ENCODE data around the gene MRPS9.
A peak's percentile ranks its signal among the peaks of the same experiment; 100 is the strongest.

Gene MRPS9

DNA sequence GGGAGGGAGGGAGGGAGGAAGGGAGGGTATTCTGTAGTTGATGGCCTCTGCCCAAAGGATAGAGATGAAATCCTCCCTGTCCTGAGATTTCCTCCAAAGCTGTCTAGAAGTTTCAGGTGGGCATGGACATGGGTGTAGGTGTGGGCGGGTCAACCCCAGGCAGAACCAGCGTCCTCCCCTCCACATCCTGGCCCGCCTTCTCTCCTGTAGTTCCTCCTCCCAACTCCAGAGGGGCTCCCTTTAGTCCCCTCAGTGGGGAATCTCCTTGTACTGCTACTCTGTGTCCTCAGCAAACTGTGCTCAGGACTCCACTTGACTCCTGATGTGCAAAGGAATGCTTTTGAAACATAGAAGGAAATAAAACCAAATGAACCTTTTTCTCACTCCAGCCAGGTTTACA, 88.1 kb downstream of the MRPS9 start:
- H3K4me1 Mint-ChIP-seq: peaks cover 16% of the 10 kb centered on the region
- ATAC-seq (no peak), DNase-seq (ENCODE audit: low spot score in 2 of 2) (no peak)
- no peak overlapping the region for H3K4me3 Mint-ChIP-seq
- no peaks in the 10 kb centered on the region for H3K9me3 Mint-ChIP-seq
- H3K27ac Mint-ChIP-seq: no peak overlapping the region
- no peaks in the 10 kb centered on the region for H3K36me3 Mint-ChIP-seq

DNA sequence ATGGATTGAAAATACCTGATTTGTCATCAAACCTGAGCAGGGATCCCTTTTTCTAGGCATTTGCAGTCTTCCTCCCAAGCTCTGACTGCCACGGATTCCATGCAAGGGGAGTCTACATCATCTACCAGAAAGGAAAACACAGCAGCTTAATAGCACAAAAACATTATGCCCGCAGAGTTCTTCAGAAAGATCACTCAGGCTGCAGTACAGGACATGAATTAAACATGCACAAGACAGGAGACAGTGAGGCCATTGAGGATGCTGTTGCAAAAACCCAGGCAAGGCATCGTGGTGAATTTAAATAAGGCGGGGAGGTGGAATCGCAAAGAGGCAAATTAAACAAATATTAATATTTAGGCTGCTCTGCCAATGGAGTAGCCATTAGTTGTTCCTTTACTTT, 88.5 kb downstream of the MRPS9 start:
- Mint-ChIP-seq H3K36me3 (no peaks in the 10 kb centered on the region), H3K4me3 (no peak overlapping the region), H3K9me3 (no peaks in the 10 kb centered on the region), H3K27ac (no peak overlapping the region), H3K4me1 (peaks cover 16% of the 10 kb centered on the region)
- no peak for ATAC-seq
- DNase-seq (ENCODE audit: low spot score in 2 of 2): no peak

DNA sequence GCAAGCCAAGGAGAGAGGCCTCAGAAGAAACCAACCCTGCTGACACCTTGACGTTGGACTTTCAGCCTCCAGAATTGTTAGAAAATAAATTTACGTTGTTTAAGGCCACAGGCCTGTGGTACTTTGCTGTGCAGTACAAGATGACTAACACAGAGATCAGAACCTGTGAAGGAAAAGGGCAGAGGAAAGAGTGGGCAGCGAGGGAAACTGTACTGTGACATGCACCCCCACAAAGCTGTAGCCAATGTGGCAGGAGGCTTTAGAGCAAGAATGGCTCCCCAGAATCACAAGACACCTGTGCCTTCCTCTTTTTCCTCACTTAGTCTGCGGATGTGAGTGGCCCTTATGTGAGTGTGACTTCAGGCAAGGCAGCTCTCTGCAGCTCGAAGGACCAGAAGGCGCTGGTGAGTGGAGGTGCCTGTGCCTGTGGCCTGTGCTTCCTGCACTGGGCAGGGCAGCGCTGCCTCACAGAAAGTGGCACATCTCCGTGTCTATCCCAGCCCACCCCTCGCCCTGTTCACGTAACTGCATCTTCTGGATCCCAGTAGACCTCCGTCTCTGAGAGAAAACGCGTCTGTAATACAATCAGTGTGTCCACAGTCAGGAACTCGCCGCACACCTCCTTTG, 89.5 kb downstream of the MRPS9 start:
- H3K27ac Mint-ChIP-seq: no peak overlapping the region
- ATAC-seq: peak; percentile 91

DNA sequence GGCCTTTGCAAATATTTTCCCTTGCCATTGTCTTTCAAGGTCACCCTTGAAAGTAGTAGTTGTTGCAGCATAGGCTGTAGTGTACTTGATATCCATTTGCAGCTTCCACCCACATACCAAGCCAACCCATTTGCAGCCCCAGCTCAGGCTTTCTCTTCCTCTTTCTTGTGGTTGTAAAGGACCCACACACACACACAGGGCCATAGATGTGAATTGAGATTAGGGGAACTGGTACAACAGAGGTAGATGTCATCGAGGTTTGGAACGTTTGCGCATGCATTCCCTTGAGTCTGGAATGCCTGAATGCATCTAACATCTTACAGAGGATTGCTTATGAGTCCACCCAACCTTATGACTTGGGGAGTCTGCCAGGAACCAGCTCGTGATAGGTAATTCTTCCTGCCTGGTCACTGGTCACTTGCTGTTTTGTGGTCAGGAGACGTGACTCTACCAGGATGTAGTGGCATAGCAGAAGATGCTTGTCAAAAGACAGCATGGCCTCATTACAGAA, 91.9 kb downstream of the MRPS9 start:
- no peaks in the 10 kb centered on the region for H3K36me3 Mint-ChIP-seq
- H3K4me3 Mint-ChIP-seq: no peak overlapping the region
- H3K27ac Mint-ChIP-seq: no peak overlapping the region
- peaks cover 16% of the 10 kb centered on the region for H3K4me1 Mint-ChIP-seq
- DNase-seq (ENCODE audit: low spot score in 2 of 2): no peak
- peak; percentile 16 for ATAC-seq
- no peaks in the 10 kb centered on the region for H3K9me3 Mint-ChIP-seq

More for the DNA sequence above, 89.5 kb downstream of the MRPS9 start:
- Mint-ChIP-seq H3K36me3 (no peaks in the 10 kb centered on the region), H3K4me1 (peaks cover 16% of the 10 kb centered on the region), H3K9me3 (no peaks in the 10 kb centered on the region), H3K4me3 (no peak overlapping the region)
- peak in 1 of 2 donors; percentile 3 for DNase-seq (ENCODE audit: low spot score in 2 of 2)

DNA sequence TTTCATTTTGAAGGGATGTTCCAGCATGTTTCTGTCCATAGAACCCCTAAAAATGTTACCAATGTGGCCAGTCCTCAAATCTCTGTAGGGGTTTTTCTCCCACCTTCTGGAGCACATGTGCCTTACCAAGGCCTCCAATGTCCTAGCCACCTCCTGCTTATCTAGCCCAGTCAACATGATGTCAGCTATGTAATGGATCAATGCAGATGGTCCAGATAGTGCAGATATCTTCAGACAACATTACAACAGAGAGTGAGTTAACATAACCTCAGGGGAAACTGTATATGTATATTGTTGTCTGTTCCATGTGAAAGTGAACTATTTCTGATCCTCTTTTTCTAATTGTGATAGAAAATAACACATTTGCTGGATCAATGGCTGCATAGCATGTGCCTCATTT, 92.7 kb downstream of the MRPS9 start:
- Mint-ChIP-seq H3K36me3 (no peaks in the 10 kb centered on the region), H3K9me3 (no peaks in the 10 kb centered on the region), H3K27ac (no peak overlapping the region), H3K4me1 (peaks cover 16% of the 10 kb centered on the region), H3K4me3 (no peak overlapping the region)
- DNase-seq (ENCODE audit: low spot score in 2 of 2): no peak
- no peak for ATAC-seq

DNA sequence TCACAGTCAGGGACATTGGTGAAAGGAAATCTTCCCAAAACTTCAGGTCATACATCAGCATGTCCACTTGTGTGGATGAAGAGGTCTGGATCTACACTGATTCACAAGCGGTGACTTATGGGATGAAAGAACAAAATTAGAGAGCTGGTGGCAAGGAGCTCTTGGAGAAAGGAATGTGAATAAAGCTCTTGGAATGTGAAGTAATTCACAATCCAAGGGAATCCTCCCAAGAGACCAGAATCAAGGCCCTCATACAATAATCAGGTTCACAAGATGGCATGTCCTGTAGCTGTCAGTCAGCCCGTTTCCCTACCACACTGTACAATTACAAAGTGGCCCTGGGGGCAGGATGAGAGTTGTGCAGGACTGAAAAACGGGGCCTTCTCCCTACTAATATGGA, 96.2 kb downstream of the MRPS9 start:
- DNase-seq (ENCODE audit: low spot score in 2 of 2): no peak

DNA sequence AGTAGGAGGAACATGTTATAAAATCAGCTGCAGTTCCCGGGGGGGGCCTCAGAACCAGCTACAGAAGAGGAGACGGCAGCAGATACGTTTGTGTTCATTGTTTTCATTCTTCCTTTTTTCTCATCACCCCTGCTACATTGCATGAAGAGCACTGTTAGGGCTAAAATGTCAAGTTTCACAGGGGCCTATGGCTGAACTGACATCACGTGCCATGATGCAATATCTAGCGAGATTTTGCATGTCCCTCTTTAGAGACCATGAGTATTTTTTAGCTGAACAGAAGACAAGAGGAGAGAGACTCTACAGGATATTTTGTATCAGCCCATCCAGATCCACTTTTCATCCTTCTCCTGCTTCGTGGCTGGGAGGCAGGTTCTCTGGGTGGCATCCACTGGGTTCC, 97.6 kb downstream of the MRPS9 start:
- no peaks in the 10 kb centered on the region for H3K4me1 Mint-ChIP-seq
- ATAC-seq (no peak), DNase-seq (ENCODE audit: low spot score in 2 of 2) (no peak)
- H3K27ac Mint-ChIP-seq: no peak overlapping the region
- H3K36me3 Mint-ChIP-seq: no peaks in the 10 kb centered on the region
- no peak overlapping the region for H3K4me3 Mint-ChIP-seq
- no peaks in the 10 kb centered on the region for H3K9me3 Mint-ChIP-seq

More for the DNA sequence above, 96.2 kb downstream of the MRPS9 start:
- Mint-ChIP-seq H3K36me3 (no peaks in the 10 kb centered on the region), H3K9me3 (no peaks in the 10 kb centered on the region), H3K27ac (no peak overlapping the region), H3K4me1 (no peaks in the 10 kb centered on the region), H3K4me3 (no peak overlapping the region)
- no peak for ATAC-seq

DNA sequence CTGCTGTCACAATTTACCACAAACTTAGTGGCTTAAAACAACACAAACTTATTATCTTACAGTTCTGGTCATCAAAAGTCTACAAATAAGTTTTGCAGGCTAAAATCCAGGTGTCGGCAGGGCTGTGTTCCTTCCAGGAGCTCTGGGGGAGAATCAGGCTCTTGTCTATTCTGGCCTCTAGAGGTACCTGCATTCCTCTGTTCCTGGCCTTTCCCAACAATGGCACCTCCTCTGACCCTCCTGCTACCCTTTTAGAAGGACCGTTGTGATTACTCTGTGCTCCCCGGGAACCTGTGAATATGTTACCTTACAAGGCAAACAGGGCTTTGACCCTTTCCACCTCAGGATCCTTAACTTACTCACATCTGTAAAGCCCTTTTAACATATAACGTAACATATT, 98.5 kb downstream of the MRPS9 start:
- H3K9me3 Mint-ChIP-seq: no peaks in the 10 kb centered on the region
- no peak for ATAC-seq
- DNase-seq (ENCODE audit: low spot score in 2 of 2): no peak
- no peaks in the 10 kb centered on the region for H3K4me1 Mint-ChIP-seq
- H3K36me3 Mint-ChIP-seq: no peaks in the 10 kb centered on the region
- no peak overlapping the region for H3K4me3 Mint-ChIP-seq
- H3K27ac Mint-ChIP-seq: no peak overlapping the region

DNA sequence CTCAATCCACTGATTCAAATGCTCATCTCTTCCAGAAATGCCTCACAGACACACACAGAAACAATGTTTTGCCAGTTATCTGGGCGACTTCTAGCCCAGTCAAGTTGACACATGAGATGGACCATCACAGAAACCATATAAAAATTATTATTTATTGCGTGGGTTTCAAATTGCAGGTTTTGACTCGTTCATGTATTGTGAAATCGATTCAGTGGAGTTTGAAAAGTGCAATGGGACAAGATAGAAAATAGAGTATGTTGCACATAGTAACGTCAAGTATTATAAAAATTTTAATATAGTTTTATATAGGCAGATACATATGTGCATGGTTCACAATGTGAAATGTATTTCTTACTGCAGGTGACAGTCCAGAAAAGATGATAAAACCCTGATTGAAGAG, 100.8 kb downstream of the MRPS9 start:
- no peaks in the 10 kb centered on the region for H3K4me1 Mint-ChIP-seq
- H3K4me3 Mint-ChIP-seq: no peak overlapping the region
- no peak for DNase-seq (ENCODE audit: low spot score in 2 of 2)
- no peaks in the 10 kb centered on the region for H3K9me3 Mint-ChIP-seq
- H3K27ac Mint-ChIP-seq: no peak overlapping the region
- no peak for ATAC-seq
- H3K36me3 Mint-ChIP-seq: no peaks in the 10 kb centered on the region

DNA sequence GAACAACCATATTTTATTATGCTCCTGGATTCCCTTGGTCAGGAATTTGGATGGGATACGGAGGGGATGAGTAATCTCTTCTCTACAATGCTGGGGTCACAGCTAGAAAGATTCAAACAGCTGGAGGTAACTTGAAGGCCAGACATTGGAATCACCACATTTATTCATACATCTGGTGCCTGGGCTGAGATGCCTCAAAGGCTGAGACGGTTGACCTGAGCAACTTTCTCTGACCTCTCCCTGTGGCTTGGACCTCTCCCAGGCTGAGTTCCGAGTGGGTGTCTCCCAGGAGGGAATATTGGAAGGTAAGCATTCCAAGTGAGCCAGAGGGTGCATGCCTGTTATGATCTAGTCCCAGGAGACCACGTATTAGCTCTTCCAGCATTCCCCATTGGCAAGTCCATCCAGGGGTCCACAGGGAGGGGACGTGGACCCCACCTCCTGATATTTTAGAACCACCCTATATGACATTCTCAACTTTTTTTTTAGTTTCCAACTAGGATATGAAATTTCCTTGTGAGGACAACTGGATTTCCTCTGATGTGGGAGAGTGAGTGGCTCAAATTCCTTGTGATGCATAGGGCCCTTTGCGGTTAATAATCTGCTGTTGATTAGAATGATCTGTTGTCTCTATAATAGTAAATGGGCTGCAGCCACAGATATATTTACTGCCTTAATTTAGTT, 101.8 kb downstream of the MRPS9 start:
- DNase-seq (ENCODE audit: low spot score in 2 of 2) (no peak), ATAC-seq (no peak)
- Mint-ChIP-seq H3K9me3 (no peaks in the 10 kb centered on the region), H3K4me1 (peaks cover 4% of the 10 kb centered on the region), H3K36me3 (no peaks in the 10 kb centered on the region), H3K4me3 (no peak overlapping the region), H3K27ac (no peak overlapping the region)

DNA sequence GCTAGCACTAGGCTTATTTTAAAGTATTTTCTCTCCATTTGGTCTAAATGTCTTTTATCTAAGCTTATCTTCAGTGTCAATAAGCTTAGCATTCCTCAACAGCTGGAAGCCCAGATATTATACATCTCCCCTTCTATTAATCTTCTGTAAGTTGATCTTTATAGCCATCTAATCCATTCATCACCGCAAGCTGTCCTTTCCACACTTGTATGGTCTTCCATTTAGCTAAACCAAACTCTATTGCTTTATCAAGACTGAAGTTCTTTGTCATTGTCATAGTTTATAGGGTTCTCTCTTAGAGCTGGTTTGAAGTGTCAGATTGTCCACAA, 102.3 kb downstream of the MRPS9 start:
- Mint-ChIP-seq H3K9me3 (no peaks in the 10 kb centered on the region), H3K4me1 (peaks cover 6% of the 10 kb centered on the region), H3K27ac (no peak overlapping the region), H3K4me3 (no peak overlapping the region), H3K36me3 (no peaks in the 10 kb centered on the region)
- DNase-seq (ENCODE audit: low spot score in 2 of 2) (no peak), ATAC-seq (no peak)

DNA sequence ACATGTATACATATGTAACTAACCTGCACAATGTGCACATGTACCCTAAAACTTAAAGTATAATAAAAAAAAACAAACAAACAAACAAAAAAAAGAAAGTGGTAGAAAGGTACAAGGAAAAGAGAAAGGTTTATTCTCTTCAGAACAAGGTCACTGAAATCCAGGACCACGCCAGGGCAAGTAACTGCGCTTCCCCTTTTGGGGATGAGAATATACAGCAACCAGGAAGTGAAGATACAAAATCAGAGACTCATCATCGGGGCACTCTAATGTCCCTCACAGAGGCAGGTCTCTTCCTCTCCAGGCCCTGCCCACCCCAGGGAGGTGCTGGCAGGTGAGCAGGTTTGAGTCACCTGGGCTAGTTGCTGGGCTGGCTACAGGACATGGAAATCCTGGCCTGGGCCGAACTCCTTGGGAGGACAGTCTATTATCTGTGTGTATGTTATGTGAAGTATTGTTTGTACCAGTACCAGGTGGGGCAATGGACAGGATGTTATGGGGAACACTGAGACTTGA, 103.3 kb downstream of the MRPS9 start:
- Mint-ChIP-seq H3K4me1 (peaks cover 6% of the 10 kb centered on the region), H3K36me3 (no peaks in the 10 kb centered on the region), H3K4me3 (no peak overlapping the region), H3K9me3 (no peaks in the 10 kb centered on the region), H3K27ac (no peak overlapping the region)
- DNase-seq (ENCODE audit: low spot score in 2 of 2): no peak
- no peak for ATAC-seq

DNA sequence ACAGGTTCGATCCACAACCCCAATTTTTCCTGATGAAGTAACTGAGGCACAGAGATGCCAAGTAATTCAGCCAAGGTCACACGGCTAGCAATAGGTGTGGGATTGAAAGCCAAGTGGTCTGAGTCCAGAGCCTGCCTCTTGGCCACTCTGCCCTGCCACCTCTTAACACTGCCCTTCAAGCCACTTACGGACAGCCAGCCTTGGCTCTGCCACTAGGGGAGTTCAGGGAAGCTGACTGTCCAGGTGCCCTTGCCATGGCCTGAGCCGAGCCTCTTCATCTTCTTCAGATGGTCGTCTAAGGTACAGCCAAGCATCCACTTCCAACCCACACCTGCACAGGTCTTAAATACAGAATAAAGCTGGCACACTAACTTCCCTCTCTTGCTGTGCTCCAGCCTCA, 104.4 kb downstream of the MRPS9 start:
- Mint-ChIP-seq H3K4me3 (peak overlapping the region; percentile 59), H3K9me3 (no peaks in the 10 kb centered on the region), H3K36me3 (no peaks in the 10 kb centered on the region), H3K27ac (no peak overlapping the region), H3K4me1 (peaks cover 6% of the 10 kb centered on the region)
- DNase-seq (ENCODE audit: low spot score in 2 of 2) (no peak), ATAC-seq (peak; percentile 3)

DNA sequence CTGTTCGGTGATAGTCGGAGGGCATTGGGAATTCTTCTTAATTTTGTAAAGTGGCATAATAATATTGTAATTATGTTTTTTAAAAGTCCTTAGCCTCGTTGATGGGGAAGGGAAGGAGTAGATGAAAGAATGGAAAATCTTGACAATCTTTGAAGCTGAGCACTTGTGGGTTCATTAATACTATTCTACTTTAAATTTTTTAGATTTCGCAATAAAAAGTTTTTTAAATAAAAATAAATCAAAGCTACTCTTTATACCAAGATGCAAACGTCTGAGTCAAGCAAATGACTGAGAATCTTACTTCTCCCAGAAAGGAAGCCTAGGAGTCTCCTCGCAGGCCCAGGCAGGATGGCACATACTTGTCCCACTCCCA, 105.2 kb downstream of the MRPS9 start:
- H3K4me1 Mint-ChIP-seq: peaks cover 6% of the 10 kb centered on the region
- H3K36me3 Mint-ChIP-seq: no peaks in the 10 kb centered on the region
- no peaks in the 10 kb centered on the region for H3K9me3 Mint-ChIP-seq
- H3K4me3 Mint-ChIP-seq: peak overlapping the region; percentile 59
- no peak overlapping the region for H3K27ac Mint-ChIP-seq
- DNase-seq (ENCODE audit: low spot score in 2 of 2) (no peak), ATAC-seq (no peak)

DNA sequence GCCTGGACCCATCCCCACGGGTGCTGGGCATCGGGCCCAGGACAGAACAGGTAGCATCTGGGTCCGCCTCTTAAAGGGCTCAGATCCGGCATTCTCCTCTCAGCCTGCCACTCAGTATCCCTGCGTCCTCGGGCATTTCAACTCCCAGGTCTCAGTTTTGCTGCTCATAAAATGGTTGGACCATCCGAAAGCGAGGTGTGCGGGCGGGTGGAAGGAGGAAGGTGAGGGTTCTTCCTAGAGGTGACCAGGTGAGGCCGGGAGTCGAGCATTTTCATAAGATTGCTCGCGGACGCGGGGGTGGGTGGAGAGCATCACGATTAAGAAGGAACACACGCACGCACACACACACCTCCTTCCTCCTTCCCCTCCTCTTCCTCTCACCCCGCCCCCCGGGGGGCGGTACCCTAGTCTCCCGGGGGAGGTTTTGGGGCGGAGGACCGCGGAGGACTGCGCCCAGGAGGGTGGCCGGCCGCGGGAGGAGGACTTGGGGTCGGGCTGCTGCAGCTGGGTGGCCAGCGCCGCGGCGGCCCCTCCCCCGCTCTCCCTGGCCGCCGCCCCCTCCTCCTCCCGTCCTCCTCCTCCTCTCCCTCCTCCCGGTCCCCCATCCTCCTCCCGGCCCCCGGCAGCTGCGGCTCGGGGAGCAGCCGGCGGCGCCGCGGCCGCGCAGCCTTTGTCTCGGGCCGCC, 105.7 kb downstream of the MRPS9 start:
- H3K27ac Mint-ChIP-seq: no peak overlapping the region
- DNase-seq (ENCODE audit: low spot score in 2 of 2) (peak; percentile 23 to 65), ATAC-seq (peak; percentile 68)

More for the DNA sequence above, 105.7 kb downstream of the MRPS9 start:
- Mint-ChIP-seq H3K9me3 (no peaks in the 10 kb centered on the region), H3K4me3 (peak overlapping the region; percentile 59), H3K4me1 (peaks cover 6% of the 10 kb centered on the region), H3K36me3 (no peaks in the 10 kb centered on the region)
